ENCODE measurements around the gene WDR83. TPM values are rescaled to one million over a fixed set of nuclear protein-coding genes. Genes with fewer than 3 reads are reported as not detected.
A peak's percentile ranks its signal among the peaks of the same experiment; 100 is the strongest.
"Not testable (repeated sequence)": the region's sequence is repeated elsewhere in the genome, so short reads cannot be mapped to it uniquely, and the experiment has no call there.

WDR83 gene
- total and polyA plus RNA-seq, 4 donors, result 7.9 to 15.8 (median 11.8) TPM

- no peak for TF ChIP-seq CTCF (IDR thresholded peaks at IDR 0.05; ENCODE audit: control extremely low read depth, extremely low read depth)
- DNase-seq (no peak), ATAC-seq (ENCODE audit: insufficient read depth, low FRiP score) (no peak)
- H3K4me1 ChIP-seq (ENCODE audit: control insufficient read depth in 5 of 5, insufficient read depth in 5 of 5, low read length in 5 of 5), result peaks cover 0 to 4% (median under 1%) of the 10 kb centered on the region in 5 donors
- H3K9ac ChIP-seq (ENCODE audit: insufficient read depth in 1 of 2, low read length in 2 of 2), result no peak overlapping the region
- no peak overlapping the region for H3K4me3 ChIP-seq
- H3K27ac ChIP-seq (ENCODE audit: low read depth in 1 of 2, low read length in 1 of 2), result no peak overlapping the region
- no peaks in the 10 kb centered on the region for H3K27me3 ChIP-seq (ENCODE audit: control insufficient read depth in 3 of 3, insufficient read depth in 3 of 3, low read length in 2 of 3)
- WGBS, 2 donors, result 92 to 98% methylated on average over 10 of the region's 10 CpGs
- H3K9me3 ChIP-seq (ENCODE audit: control insufficient read depth in 4 of 4, insufficient read depth in 3 of 4, low read length in 3 of 4), result no peaks in the 10 kb centered on the region
- H3K36me3 ChIP-seq (ENCODE audit: control insufficient read depth in 4 of 4, insufficient read depth in 4 of 4, low read length in 4 of 4), result peaks cover 12 to 53% (median 42%) of the 10 kb centered on the region in 4 donors
Observed at GRCh38 chr19:12675399-12675798, 8.8 kb downstream of the WDR83 start.

GRCh38 chr19:12675940-12676339, 9.3 kb downstream of the WDR83 start:
- Histone ChIP-seq H3K9ac (ENCODE audit: insufficient read depth in 1 of 2, low read length in 2 of 2) (no peak overlapping the region), H3K27ac (ENCODE audit: low read depth in 1 of 2, low read length in 1 of 2) (no peak overlapping the region), H3K4me3 (no peak overlapping the region), H3K27me3 (ENCODE audit: control insufficient read depth in 3 of 3, insufficient read depth in 3 of 3, low read length in 2 of 3) (no peaks in the 10 kb centered on the region), H3K36me3 (ENCODE audit: control insufficient read depth in 4 of 4, insufficient read depth in 4 of 4, low read length in 4 of 4) (peaks cover 12 to 53% (median 41%) of the 10 kb centered on the region in 4 donors), H3K9me3 (ENCODE audit: control insufficient read depth in 4 of 4, insufficient read depth in 3 of 4, low read length in 3 of 4) (no peaks in the 10 kb centered on the region), H3K4me1 (ENCODE audit: control insufficient read depth in 5 of 5, insufficient read depth in 5 of 5, low read length in 5 of 5) (peaks cover 0 to 2% (median 0%) of the 10 kb centered on the region in 5 donors)
- ATAC-seq (ENCODE audit: insufficient read depth, low FRiP score), result no peak
- no peak for DNase-seq
- WGBS, 2 donors, result 93 to 95% methylated on average over 15 of the region's 15 CpGs
- no peak for TF ChIP-seq CTCF (IDR thresholded peaks at IDR 0.05; ENCODE audit: control extremely low read depth, extremely low read depth)

- H3K36me3 ChIP-seq (ENCODE audit: control insufficient read depth in 4 of 4, insufficient read depth in 4 of 4, low read length in 4 of 4), result peaks cover 12 to 53% (median 41%) of the 10 kb centered on the region in 4 donors
- peak; percentile 58 for ATAC-seq (ENCODE audit: insufficient read depth, low FRiP score)
- TF ChIP-seq CTCF (IDR thresholded peaks at IDR 0.05; ENCODE audit: control extremely low read depth, extremely low read depth), result peak; percentile 15
Observed at GRCh38 chr19:12676384-12676792, 9.8 kb downstream of the WDR83 start.

GRCh38 chr19:12676928-12677327, 10.3 kb downstream of the WDR83 start:
- Histone ChIP-seq H3K4me3 (no peak overlapping the region), H3K4me1 (ENCODE audit: control insufficient read depth in 5 of 5, insufficient read depth in 5 of 5, low read length in 5 of 5) (peaks cover 0 to 3% (median 0%) of the 10 kb centered on the region in 5 donors), H3K9ac (ENCODE audit: insufficient read depth in 1 of 2, low read length in 2 of 2) (no peak overlapping the region), H3K27me3 (ENCODE audit: control insufficient read depth in 3 of 3, insufficient read depth in 3 of 3, low read length in 2 of 3) (no peaks in the 10 kb centered on the region), H3K36me3 (ENCODE audit: control insufficient read depth in 4 of 4, insufficient read depth in 4 of 4, low read length in 4 of 4) (peaks cover 12 to 53% (median 40%) of the 10 kb centered on the region in 4 donors), H3K9me3 (ENCODE audit: control insufficient read depth in 4 of 4, insufficient read depth in 3 of 4, low read length in 3 of 4) (no peaks in the 10 kb centered on the region), H3K27ac (ENCODE audit: low read depth in 1 of 2, low read length in 1 of 2) (no peak overlapping the region)
- 95 to 97% methylated on average over 12 of the region's 12 CpGs for WGBS, 2 donors
- DNase-seq (no peak), ATAC-seq (ENCODE audit: insufficient read depth, low FRiP score) (no peak)
- no peak for TF ChIP-seq CTCF (IDR thresholded peaks at IDR 0.05; ENCODE audit: control extremely low read depth, extremely low read depth)

More at GRCh38 chr19:12676384-12676792, 9.8 kb downstream of the WDR83 start:
- Histone ChIP-seq H3K9ac (ENCODE audit: insufficient read depth in 1 of 2, low read length in 2 of 2) (no peak overlapping the region), H3K4me3 (no peak overlapping the region), H3K4me1 (ENCODE audit: control insufficient read depth in 5 of 5, insufficient read depth in 5 of 5, low read length in 5 of 5) (peaks cover 0 to 3% (median 0%) of the 10 kb centered on the region in 5 donors), H3K9me3 (ENCODE audit: control insufficient read depth in 4 of 4, insufficient read depth in 3 of 4, low read length in 3 of 4) (no peaks in the 10 kb centered on the region), H3K27ac (ENCODE audit: low read depth in 1 of 2, low read length in 1 of 2) (no peak overlapping the region), H3K27me3 (ENCODE audit: control insufficient read depth in 3 of 3, insufficient read depth in 3 of 3, low read length in 2 of 3) (no peaks in the 10 kb centered on the region)
- DNase-seq, result peak; percentile 73 to 83 (median 75)
- 31 to 36% methylated on average over 4 of the region's 4 CpGs for WGBS, 2 donors

GRCh38 chr19:12678039-12678438, 11.4 kb downstream of the WDR83 start:
- DNase-seq; H3K27me3 ChIP-seq (ENCODE audit: control insufficient read depth in 3 of 3, insufficient read depth in 3 of 3, low read length in 2 of 3); H3K4me3 ChIP-seq; H3K9ac ChIP-seq (ENCODE audit: insufficient read depth in 1 of 2, low read length in 2 of 2); H3K9me3 ChIP-seq (ENCODE audit: control insufficient read depth in 4 of 4, insufficient read depth in 3 of 4, low read length in 3 of 4); ATAC-seq (ENCODE audit: insufficient read depth, low FRiP score); H3K4me1 ChIP-seq (ENCODE audit: control insufficient read depth in 5 of 5, insufficient read depth in 5 of 5, low read length in 5 of 5); H3K27ac ChIP-seq (ENCODE audit: low read depth in 1 of 2, low read length in 1 of 2): not testable (repeated sequence)
- 75 to 84% methylated on average over 5 of the region's 5 CpGs for WGBS, 2 donors
- H3K36me3 ChIP-seq (ENCODE audit: control insufficient read depth in 4 of 4, insufficient read depth in 4 of 4, low read length in 4 of 4), result peaks cover 12 to 49% (median 35%) of the 10 kb centered on the region in 4 donors
